Activated T-helper 1 cell treated with anti-CD3 and anti-CD28 coated beads, Interleukin-12 subunit alpha, Interleukin-12 subunit beta, Interleukin-2, Interleukin-4 antibody, amounts not matched to agents 30 ng/mL and 10 ng/mL and 1 ng/mL, durations not matched to agents 14 hours and 24 hours and 36 hours (primary cell): ENCODE results near the gene PLSCR3. TPM values are rescaled to one million over a fixed set of nuclear protein-coding genes. Genes with fewer than 3 reads are reported as not detected.
A peak's percentile ranks its signal among the peaks of the same experiment; 100 is the strongest.

Experiments
- DNase-seq: peaks from one replicate; pipeline ENCODE4 v3.0.0; 2021; ENCODE audit warnings: low spot score
- H3K27ac Mint-ChIP-seq: one replicate; pipeline ENCODE4 v1.8.0; 2021; ENCODE audit warnings: mild to moderate bottlenecking, mixed read lengths
- H3K27me3 Mint-ChIP-seq: one replicate; pipeline ENCODE4 v1.8.0; 2022; ENCODE audit warnings: mild to moderate bottlenecking, moderate library complexity, mixed read lengths; ENCODE audit not compliant: insufficient read depth
- H3K36me3 Mint-ChIP-seq: one replicate; pipeline ENCODE4 v1.8.0; 2021; ENCODE audit warnings: low read depth, mixed read lengths
- H3K4me1 Mint-ChIP-seq: one replicate; pipeline ENCODE4 v1.8.0; 2021; ENCODE audit warnings: low read depth, mixed read lengths
- H3K4me3 Mint-ChIP-seq: one replicate; pipeline ENCODE4 v1.8.0; 2021; ENCODE audit warnings: mild to moderate bottlenecking, moderate library complexity, mixed read lengths
- H3K9me3 Mint-ChIP-seq: one replicate; pipeline ENCODE4 v1.8.0; 2021; ENCODE audit warnings: mixed read lengths
- intact Hi-C: fragments of 100-400 bp; cut with micrococcal nuclease; formaldehyde crosslinking; loops from one replicate; pipeline ENCODE4 v1.15.1; 2024
- total RNA-seq: library from RNA; stranded (reverse); gene quantifications from 2 replicates; pipeline ENCODE4 v1.2.3, GENCODE V29; 2022

Gene PLSCR3
- total RNA-seq, 1 donor from 2014 or later, result 78.2 TPM

- H3K36me3 Mint-ChIP-seq, result peaks cover 2% of the 10 kb centered on the region
Measured at GRCh38 chr17:7408252-7408727, 14.0 kb upstream of the PLSCR3 start.

GRCh38 chr17:7407485-7408251, 13.3 kb upstream of the PLSCR3 start, which contains the start of gene NLGN2:
Gene NLGN2, plus strand, starts transcription at chr17:7407845. Its CDS starts 411 bp downstream, at chr17:7408256.
- no peak within 1 kb of the TSS for H3K27ac Mint-ChIP-seq

More at GRCh38 chr17:7408252-7408727, 14.0 kb upstream of the PLSCR3 start:
- Mint-ChIP-seq H3K4me1 (peaks cover 7% of the 10 kb centered on the region), H3K27ac (no peak overlapping the region), H3K9me3 (no peaks in the 10 kb centered on the region), H3K4me3 (no peak overlapping the region), H3K27me3 (peaks cover 28% of the 10 kb centered on the region)
- intact Hi-C loops, result no loop called here
- DNase-seq, result no peak

GRCh38 chr17:7407082-7407481, 12.8 kb upstream of the PLSCR3 start:
- H3K36me3 Mint-ChIP-seq, result peaks cover 2% of the 10 kb centered on the region
- intact Hi-C loops, result no loop called here
- H3K4me1 Mint-ChIP-seq, result peaks cover 13% of the 10 kb centered on the region
- no peaks in the 10 kb centered on the region for H3K9me3 Mint-ChIP-seq
- H3K27ac Mint-ChIP-seq, result no peak overlapping the region
- H3K4me3 Mint-ChIP-seq, result peak overlapping the region; percentile 58
- peaks cover 26% of the 10 kb centered on the region for H3K27me3 Mint-ChIP-seq
- DNase-seq, result no peak

More at GRCh38 chr17:7407485-7408251, 13.3 kb upstream of the PLSCR3 start, which contains the start of gene NLGN2:
- H3K36me3 Mint-ChIP-seq, result peaks cover 2% of the 10 kb centered on the region
- H3K9me3 Mint-ChIP-seq, result no peaks in the 10 kb centered on the region
- H3K4me1 Mint-ChIP-seq, result peaks cover 13% of the 10 kb centered on the region
- intact Hi-C loops, result no loop called here
- no peak for DNase-seq
- H3K4me3 Mint-ChIP-seq, result peak within 1 kb of the TSS; percentile 58
- peaks cover 26% of the 10 kb centered on the region for H3K27me3 Mint-ChIP-seq

- H3K36me3 Mint-ChIP-seq, result peaks cover 2% of the 10 kb centered on the region
- no peak for DNase-seq
- intact Hi-C loops, result no loop called here
- peaks cover 13% of the 10 kb centered on the region for H3K4me1 Mint-ChIP-seq
- peak overlapping the region; percentile 72 for H3K4me3 Mint-ChIP-seq
- no peaks in the 10 kb centered on the region for H3K9me3 Mint-ChIP-seq
- H3K27me3 Mint-ChIP-seq, result peaks cover 26% of the 10 kb centered on the region
- H3K27ac Mint-ChIP-seq, result peak overlapping the region; percentile 4
Measured at GRCh38 chr17:7406235-7406825, 12.0 kb upstream of the PLSCR3 start.

- Mint-ChIP-seq H3K4me1 (peaks cover 13% of the 10 kb centered on the region), H3K4me3 (peak overlapping the region; percentile 77), H3K27ac (peak overlapping the region; percentile 70), H3K27me3 (peaks cover 26% of the 10 kb centered on the region), H3K36me3 (peaks cover 2% of the 10 kb centered on the region), H3K9me3 (no peaks in the 10 kb centered on the region)
- intact Hi-C loops, result no loop called here
- no peak for DNase-seq
Measured at GRCh38 chr17:7405350-7406234, 11.3 kb upstream of the PLSCR3 start.

- H3K27me3 Mint-ChIP-seq, result peaks cover 22% of the 10 kb centered on the region
- no peaks in the 10 kb centered on the region for H3K9me3 Mint-ChIP-seq
- H3K36me3 Mint-ChIP-seq, result peaks cover 2% of the 10 kb centered on the region
- intact Hi-C loops, result loop anchor here (1.0 to 5.0 kb wide), 19 partner anchors 11 to 963 kb away; partner anchors contain the start of genes CNTROB, CTDNEP1, EIF5A and ELP5
- H3K4me1 Mint-ChIP-seq, result peaks cover 13% of the 10 kb centered on the region
- DNase-seq, result no peak
- H3K4me3 Mint-ChIP-seq, result peak overlapping the region; percentile 92
- H3K27ac Mint-ChIP-seq, result peak overlapping the region; percentile 95
Measured at GRCh38 chr17:7404737-7405349, 10.5 kb upstream of the PLSCR3 start.

- DNase-seq, result peak; percentile 94
- H3K9me3 Mint-ChIP-seq, result no peaks in the 10 kb centered on the region
- peaks cover 21% of the 10 kb centered on the region for H3K27me3 Mint-ChIP-seq
- peaks cover 13% of the 10 kb centered on the region for H3K4me1 Mint-ChIP-seq
- peaks cover 2% of the 10 kb centered on the region for H3K36me3 Mint-ChIP-seq
- intact Hi-C loops, result loop anchor here (1.0 to 5.0 kb wide), 19 partner anchors 10 to 962 kb away; partner anchors contain the start of genes CNTROB, CTDNEP1, EIF5A and ELP5
- peak within 1 kb of the TSS; percentile 95 for H3K27ac Mint-ChIP-seq
- H3K4me3 Mint-ChIP-seq, result peak within 1 kb of the TSS; percentile 92
Measured at GRCh38 chr17:7403977-7404736, 9.8 kb upstream of the PLSCR3 start, which contains the start of gene TMEM256. Gene TMEM256, minus strand, starts transcription at chr17:7404097. Its CDS starts 13 bp downstream, at chr17:7404084.

GRCh38 chr17:7403727-7403976, 9.3 kb upstream of the PLSCR3 start:
- no peak for DNase-seq
- H3K4me1 Mint-ChIP-seq, result peaks cover 13% of the 10 kb centered on the region
- H3K27me3 Mint-ChIP-seq, result peaks cover 18% of the 10 kb centered on the region
- intact Hi-C loops, result loop anchor here (5.0 kb wide), 4 partner anchors 151 to 961 kb away; partner anchors contain the start of genes CNTROB, CTDNEP1, ELP5 and PIMREG
- peaks cover 2% of the 10 kb centered on the region for H3K36me3 Mint-ChIP-seq
- peak overlapping the region; percentile 92 for H3K4me3 Mint-ChIP-seq
- H3K27ac Mint-ChIP-seq, result peak overlapping the region; percentile 95
- no peaks in the 10 kb centered on the region for H3K9me3 Mint-ChIP-seq

GRCh38 chr17:7403043-7403726, 8.9 kb upstream of the PLSCR3 start:
- H3K9me3 Mint-ChIP-seq, result no peaks in the 10 kb centered on the region
- intact Hi-C loops, result loop anchor here (5.0 kb wide), 4 partner anchors 151 to 961 kb away; partner anchors contain the start of genes CNTROB, CTDNEP1, ELP5 and PIMREG

GRCh38 chr17:7398612-7399011, 4.3 kb upstream of the PLSCR3 start:
- peaks cover 13% of the 10 kb centered on the region for H3K4me1 Mint-ChIP-seq
- intact Hi-C loops, result no loop called here
- peaks cover 2% of the 10 kb centered on the region for H3K27me3 Mint-ChIP-seq
- DNase-seq, result no peak
- H3K9me3 Mint-ChIP-seq, result no peaks in the 10 kb centered on the region
- no peak overlapping the region for H3K27ac Mint-ChIP-seq
- H3K36me3 Mint-ChIP-seq, result no peaks in the 10 kb centered on the region
- no peak overlapping the region for H3K4me3 Mint-ChIP-seq

More at GRCh38 chr17:7403043-7403726, 8.9 kb upstream of the PLSCR3 start:
- DNase-seq, result no peak
- H3K36me3 Mint-ChIP-seq, result peaks cover 2% of the 10 kb centered on the region
- peaks cover 18% of the 10 kb centered on the region for H3K27me3 Mint-ChIP-seq
- peak overlapping the region; percentile 92 for H3K4me3 Mint-ChIP-seq
- peaks cover 13% of the 10 kb centered on the region for H3K4me1 Mint-ChIP-seq
- H3K27ac Mint-ChIP-seq, result peak overlapping the region; percentile 81

GRCh38 chr17:7396147-7396546, 1.8 kb upstream of the PLSCR3 start:
- peak overlapping the region; percentile 19 for H3K4me3 Mint-ChIP-seq
- DNase-seq, result no peak
- peaks cover 13% of the 10 kb centered on the region for H3K36me3 Mint-ChIP-seq
- no peak overlapping the region for H3K27ac Mint-ChIP-seq
- H3K4me1 Mint-ChIP-seq, result peaks cover 21% of the 10 kb centered on the region
- H3K27me3 Mint-ChIP-seq, result peaks cover 2% of the 10 kb centered on the region
- H3K9me3 Mint-ChIP-seq, result no peaks in the 10 kb centered on the region
- intact Hi-C loops, result no loop called here
